ENCODE measurements around the gene ADPRHL1.

GRCh38 chr13:113400621-113401451 is 52.5 kb downstream of the ADPRHL1 start:
- no peak for TF ChIP-seq CTCF (optimal IDR thresholded peaks at IDR 0.05 in 1 of 3, IDR thresholded peaks at IDR 0.05 in 1 of 3, conservative IDR thresholded peaks at IDR 0.05 in 1 of 3; ENCODE audit: extremely low read depth in 1 of 3, insufficient read depth in 2 of 3, low read length in 3 of 3)
- no peak for TF ChIP-seq EZH2 (IDR thresholded peaks at IDR 0.05; ENCODE audit: low read length)

Data from keratinocyte (primary cell).